Lower leg skin (tissue), 4 donors: ENCODE results near the gene S1PR3. TPM values are rescaled to one million over a fixed set of nuclear protein-coding genes. Genes with fewer than 3 reads are reported as not detected.
A peak's percentile ranks its signal among the peaks of the same experiment; 100 is the strongest.

ENCODE experiments used
- DNase-seq, 2 donors: peaks; one replicate each; pipeline ENCODE4 v3.0.0-alpha.2; 2019; ENCODE audit warnings: low spot score in 2 of 2
- H3K4me3 ChIP-seq: fragments of 200-600 bp; sonication (generic); 2 replicates; pipeline ENCODE4 v1.5.1; 2017; ENCODE audit warnings: mild to moderate bottlenecking, low read depth; ENCODE audit not compliant: poor library complexity, severe bottlenecking
- POLR2A ChIP-seq, 2 donors: fragments of 450-650 bp; IDR thresholded peaks; one replicate each; pipeline ENCODE4 v1.6.1; 2016 to 2017; ENCODE audit warnings: antibody characterized with exemption in 2 of 2, mild to moderate bottlenecking in 1 of 2, moderate library complexity in 1 of 2
- WGBS, 2 donors: methylation state at CpG; one replicate each; pipeline ENCODE4 v1.1.5; 2018; 5-methylcytosine and 5-hydroxymethylcytosine counted together
- intact Hi-C: fragments of 100-400 bp; cut with DNase I; formaldehyde crosslinking; loops from one replicate; pipeline ENCODE4 v1.15.0; 2023; ENCODE audit warnings: low total_unique reads
- total RNA-seq, 4 donors: library from RNA; depleted of rRNA; stranded (reverse); fragments of >200 nt; gene quantifications; one replicate each; pipeline ENCODE4 v1.1.0, GENCODE V29; 2016
- TF ChIP-seq, protein P1 (sequence below), 3 donors: fragments of 450-650 bp; IDR thresholded peaks; one replicate each; pipeline ENCODE4 v1.5.1; 2016; ENCODE audit warnings: antibody characterized with exemption in 3 of 3, mild to moderate bottlenecking in 3 of 3, moderate library complexity in 2 of 3

The S1PR3 gene
- total RNA-seq, 4 donors from 2014 or later: 3.1 to 10.9 (median 7.2) TPM

DNA sequence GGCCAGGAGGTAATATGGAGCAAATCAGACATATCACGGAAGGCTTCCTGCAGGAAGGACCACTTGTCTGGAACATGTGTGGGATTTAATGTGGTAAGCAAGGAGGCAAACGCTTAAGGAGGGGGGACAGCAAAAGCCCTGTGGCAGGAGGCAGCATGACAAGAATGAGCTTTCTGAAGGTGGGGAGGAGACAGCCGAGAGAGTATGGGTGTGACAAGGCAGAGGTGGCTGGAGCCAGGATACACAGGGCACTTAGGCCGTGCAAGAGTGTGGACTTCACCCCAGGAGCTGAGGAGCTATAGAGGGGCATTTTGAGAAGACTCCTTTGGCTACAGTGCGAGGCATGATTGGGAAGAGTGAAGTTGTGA, 14.4 kb upstream of the S1PR3 start:
- H3K4me3 ChIP-seq: no peak overlapping the region
- WGBS, 2 donors: 91 to 95% methylated on average over 5 of the region's 5 CpGs
- intact Hi-C loops: no loop called here
- TF ChIP-seq POLR2A (IDR thresholded peaks at IDR 0.05): no peak
- peak in 1 of 2 donors; percentile 42 for DNase-seq

DNA sequence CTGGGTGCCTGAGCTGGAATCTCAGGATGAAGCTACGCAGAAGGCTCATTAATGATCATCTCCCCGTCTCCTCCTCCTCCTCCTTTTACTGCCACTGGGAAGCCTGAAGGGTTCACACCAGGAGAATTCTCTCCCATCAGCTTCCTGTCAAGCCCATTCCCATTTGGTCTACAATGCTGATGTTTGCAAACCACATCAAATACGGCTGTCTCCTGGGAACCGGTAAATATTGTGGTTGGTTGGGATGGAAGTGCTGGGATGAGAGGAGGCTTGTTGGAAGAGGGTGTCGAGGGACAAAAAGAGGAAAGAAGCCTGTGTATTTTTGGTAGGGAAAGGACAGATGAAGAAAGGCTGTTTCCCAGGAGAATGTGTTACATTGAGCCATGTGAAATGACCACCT, 13.2 kb upstream of the S1PR3 start:
- WGBS, 2 donors: 29 to 44% methylated on average over 5 of the region's 5 CpGs
- H3K4me3 ChIP-seq: no peak overlapping the region
- intact Hi-C loops: no loop called here
- peak in 1 of 2 donors; percentile 45 for DNase-seq
- TF ChIP-seq, protein P1, sequence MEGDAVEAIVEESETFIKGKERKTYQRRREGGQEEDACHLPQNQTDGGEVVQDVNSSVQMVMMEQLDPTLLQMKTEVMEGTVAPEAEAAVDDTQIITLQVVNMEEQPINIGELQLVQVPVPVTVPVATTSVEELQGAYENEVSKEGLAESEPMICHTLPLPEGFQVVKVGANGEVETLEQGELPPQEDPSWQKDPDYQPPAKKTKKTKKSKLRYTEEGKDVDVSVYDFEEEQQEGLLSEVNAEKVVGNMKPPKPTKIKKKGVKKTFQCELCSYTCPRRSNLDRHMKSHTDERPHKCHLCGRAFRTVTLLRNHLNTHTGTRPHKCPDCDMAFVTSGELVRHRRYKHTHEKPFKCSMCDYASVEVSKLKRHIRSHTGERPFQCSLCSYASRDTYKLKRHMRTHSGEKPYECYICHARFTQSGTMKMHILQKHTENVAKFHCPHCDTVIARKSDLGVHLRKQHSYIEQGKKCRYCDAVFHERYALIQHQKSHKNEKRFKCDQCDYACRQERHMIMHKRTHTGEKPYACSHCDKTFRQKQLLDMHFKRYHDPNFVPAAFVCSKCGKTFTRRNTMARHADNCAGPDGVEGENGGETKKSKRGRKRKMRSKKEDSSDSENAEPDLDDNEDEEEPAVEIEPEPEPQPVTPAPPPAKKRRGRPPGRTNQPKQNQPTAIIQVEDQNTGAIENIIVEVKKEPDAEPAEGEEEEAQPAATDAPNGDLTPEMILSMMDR (IDR thresholded peaks at IDR 0.05): no peak
- no peak for TF ChIP-seq POLR2A (IDR thresholded peaks at IDR 0.05)

DNA sequence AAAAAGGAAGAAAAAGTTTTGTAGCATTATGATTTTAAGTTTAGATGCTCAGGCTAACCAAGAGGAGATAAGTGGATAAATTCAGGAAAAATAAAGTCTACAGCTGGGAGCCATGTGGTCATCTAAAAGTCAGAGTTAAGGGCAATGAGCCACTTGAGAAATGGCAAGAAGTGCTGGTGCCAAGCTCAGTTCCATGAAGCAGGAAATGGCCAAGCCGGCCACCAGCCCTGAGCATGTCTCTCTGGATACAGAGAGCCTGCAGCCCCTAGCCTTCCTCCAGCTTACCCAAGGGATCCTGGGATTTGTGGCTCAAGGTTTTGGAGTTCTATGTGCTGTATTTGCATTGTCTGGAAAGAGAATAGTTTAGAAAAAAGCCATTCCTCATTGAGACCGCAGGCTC, 12.2 kb upstream of the S1PR3 start:
- intact Hi-C loops: no loop called here
- DNase-seq: peak in 1 of 2 donors; percentile 80
- TF ChIP-seq POLR2A (IDR thresholded peaks at IDR 0.05): no peak
- TF ChIP-seq, protein P1 (IDR thresholded peaks at IDR 0.05): no peak
- 79 to 81% methylated on average over 2 of the region's 2 CpGs for WGBS, 2 donors
- H3K4me3 ChIP-seq: no peak overlapping the region

DNA sequence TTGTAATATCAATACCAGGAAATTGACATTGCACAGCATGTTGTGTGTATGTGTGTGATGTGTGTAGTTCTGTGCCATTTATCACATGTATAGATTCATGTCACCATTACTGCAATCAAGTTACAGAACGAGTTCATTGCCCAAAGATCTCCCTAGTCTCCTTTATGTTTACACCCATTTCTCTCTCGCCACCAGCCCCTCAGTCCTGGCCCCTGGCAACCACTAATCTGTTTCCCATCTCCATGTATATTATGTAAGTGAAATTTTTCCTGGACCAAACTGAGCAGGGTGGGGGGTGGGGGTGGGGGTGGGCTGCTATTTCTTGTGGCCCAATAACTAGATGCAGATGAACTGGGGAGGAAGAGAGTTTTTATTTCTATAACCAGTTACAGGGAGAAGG, 11.5 kb upstream of the S1PR3 start:
- 88 to 98% methylated on average over 2 of the region's 2 CpGs for WGBS, 2 donors
- no peak overlapping the region for H3K4me3 ChIP-seq
- intact Hi-C loops: no loop called here
- peak in 1 of 2 donors; percentile 61 for DNase-seq
- TF ChIP-seq, protein P1 (IDR thresholded peaks at IDR 0.05): no peak
- TF ChIP-seq POLR2A (IDR thresholded peaks at IDR 0.05): no peak

DNA sequence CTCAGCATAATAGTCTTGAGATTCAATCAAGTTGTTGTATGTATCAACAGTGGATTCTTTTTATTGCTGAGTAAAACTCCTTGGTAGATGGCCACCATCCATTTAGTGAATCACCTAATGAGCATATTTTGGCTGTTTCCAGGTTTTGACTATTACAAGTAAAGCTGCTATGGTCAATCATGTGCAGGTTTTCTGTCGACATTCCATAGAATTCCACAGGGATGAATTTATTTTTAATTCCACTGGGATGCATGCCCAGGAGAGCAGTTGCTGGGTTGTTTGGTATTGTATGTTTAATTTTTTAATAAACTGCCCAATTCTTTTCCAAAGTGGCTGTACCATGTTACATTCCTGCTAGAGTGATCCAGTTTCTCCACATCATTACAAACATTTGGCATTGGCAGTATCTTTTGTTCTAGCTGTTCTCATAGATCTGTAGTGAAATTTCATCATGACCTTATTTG, 10.5 kb upstream of the S1PR3 start:
- WGBS, 2 donors: 29 to 33% methylated on average over 1 of the region's 1 CpG
- intact Hi-C loops: no loop called here
- TF ChIP-seq, protein P1 (IDR thresholded peaks at IDR 0.05): no peak
- TF ChIP-seq POLR2A (IDR thresholded peaks at IDR 0.05): no peak
- H3K4me3 ChIP-seq: no peak overlapping the region
- no peak for DNase-seq

DNA sequence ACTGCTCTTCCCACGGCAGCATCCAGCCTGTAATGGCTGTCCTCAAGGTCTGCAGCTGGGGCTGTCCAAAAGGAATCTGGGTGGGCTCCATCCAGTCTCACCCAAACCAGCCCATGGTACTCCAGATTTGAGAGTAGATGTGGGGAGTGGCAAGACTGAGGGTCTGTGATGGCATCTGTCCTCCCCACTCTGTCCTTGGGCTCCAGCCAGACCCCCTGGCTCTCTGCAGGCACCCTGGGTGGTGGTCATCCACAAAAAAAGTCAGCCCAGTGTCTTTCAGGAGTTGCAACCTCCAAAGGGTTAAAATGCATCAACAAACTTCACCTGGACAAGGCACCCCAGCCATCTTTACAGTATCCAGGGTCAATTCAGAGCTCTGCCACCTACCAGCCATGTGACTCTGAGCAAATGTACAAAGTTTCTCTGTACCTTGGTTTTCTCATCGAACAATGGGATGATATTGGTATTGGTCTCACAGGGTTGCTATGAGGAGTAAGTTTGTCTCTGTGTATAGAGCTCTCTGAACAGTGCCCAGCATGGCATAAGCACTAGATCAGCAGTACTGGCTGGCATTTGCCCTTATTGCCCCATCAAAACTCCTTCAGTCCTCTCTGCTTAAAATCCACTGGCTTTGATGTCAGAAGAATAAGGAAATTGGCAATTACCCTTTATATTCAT, 7.3 kb upstream of the S1PR3 start:
- H3K4me3 ChIP-seq: no peak overlapping the region
- TF ChIP-seq, protein P1 (IDR thresholded peaks at IDR 0.05): no peak
- no peak for TF ChIP-seq POLR2A (IDR thresholded peaks at IDR 0.05)
- WGBS, 2 donors: 64 to 73% methylated on average over 2 of the region's 2 CpGs
- intact Hi-C loops: no loop called here
- DNase-seq: peak in 1 of 2 donors; percentile 39
